Posterior vena cava (tissue), 2 donors: ENCODE results near the gene TSC22D3. TPM values are rescaled to one million over a fixed set of nuclear protein-coding genes. Genes with fewer than 3 reads are reported as not detected.

ENCODE experiments used
- DNase-seq: peaks from one replicate; pipeline ENCODE4 v3.0.0-alpha.2; 2020; ENCODE audit warnings: low spot score
- intact Hi-C, 2 donors: fragments of 100-400 bp; cut with DNase I; formaldehyde crosslinking; loops; one replicate each; pipeline versions ENCODE4 v1.14.1 to v1.14.2; 2022 to 2023
- total RNA-seq, 2 donors: library from RNA; stranded (reverse); fragmentation: NEBNext Ultra II Directional; extraction: Animal tissue kit (Norgen Biotek cat#: 25700); gene quantifications; one replicate each; pipeline ENCODE4 v1.2.1, GENCODE V29; 2021
- donor health status: DM: yes; HTN: yes; CAD: no.
- donor health status: DM: yes; HTN: yes; CAD: no.

TSC22D3 gene
- total RNA-seq, 2 donors from 2014 or later = 187 to 309 TPM

GRCh38 chrX:107738272-107738671 lies 37.3 kb downstream of the TSC22D3 start:
- intact Hi-C loops = no loop called here
- no peak for DNase-seq

GRCh38 chrX:107736781-107737531 lies 38.6 kb downstream of the TSC22D3 start:
- intact Hi-C loops = no loop called here
- no peak for DNase-seq

GRCh38 chrX:107734646-107735045 lies 40.9 kb downstream of the TSC22D3 start:
- no peak for DNase-seq
- intact Hi-C loops = no loop called here

- intact Hi-C loops = no loop called here
- DNase-seq = no peak
These were observed 41.9 kb downstream of the TSC22D3 start for GRCh38 chrX:107733686-107734085.

- intact Hi-C loops = no loop called here
- peak; percentile 95 for DNase-seq
These were observed 43.6 kb downstream of the TSC22D3 start for GRCh38 chrX:107731831-107732502.

- intact Hi-C loops = no loop called here
- no peak for DNase-seq
These were observed 44.4 kb downstream of the TSC22D3 start for GRCh38 chrX:107730991-107731766.

- intact Hi-C loops = no loop called here
- DNase-seq = peak; percentile 24
These were observed 45.3 kb downstream of the TSC22D3 start for GRCh38 chrX:107730298-107730655.

- peak; percentile 77 for DNase-seq
- intact Hi-C loops = loop anchor here in 1 of 2 donors (10.0 kb wide), 1 partner anchor 45 kb away; the partner anchor contains the start of genes NCBP2L and TSC22D3
These were observed 45.9 kb downstream of the TSC22D3 start for GRCh38 chrX:107729558-107730297.

GRCh38 chrX:107728371-107729099 lies 47.1 kb downstream of the TSC22D3 start:
- intact Hi-C loops = loop anchor here in 1 of 2 donors (10.0 kb wide), 1 partner anchor 46 kb away; the partner anchor contains the start of genes NCBP2L and TSC22D3
- DNase-seq = peak; percentile 20

GRCh38 chrX:107726816-107727534 lies 48.6 kb downstream of the TSC22D3 start:
- peak; percentile 25 for DNase-seq
- intact Hi-C loops = loop anchor here in 1 of 2 donors (10.0 kb wide), 1 partner anchor 48 kb away; the partner anchor contains the start of genes NCBP2L and TSC22D3

GRCh38 chrX:107725761-107726555 lies 49.6 kb downstream of the TSC22D3 start:
- intact Hi-C loops = loop anchor here in 1 of 2 donors (10.0 kb wide), 1 partner anchor 49 kb away; the partner anchor contains the start of genes NCBP2L and TSC22D3
- peak; percentile 61 for DNase-seq

- DNase-seq = no peak
- intact Hi-C loops = loop anchor here in 1 of 2 donors (10.0 kb wide), 1 partner anchor 50 kb away; the partner anchor contains the start of genes NCBP2L and TSC22D3
These were observed 50.9 kb downstream of the TSC22D3 start for GRCh38 chrX:107724653-107725052.

- no peak for DNase-seq
- intact Hi-C loops = loop anchor here in 1 of 2 donors (10.0 kb wide), 1 partner anchor 51 kb away; the partner anchor contains the start of genes NCBP2L and TSC22D3
These were observed 52.1 kb downstream of the TSC22D3 start for GRCh38 chrX:107723511-107723910.

- no peak for DNase-seq
- intact Hi-C loops = loop anchor here in 1 of 2 donors (10.0 kb wide), 1 partner anchor 53 kb away; the partner anchor contains the start of genes NCBP2L and TSC22D3
These were observed 53.5 kb downstream of the TSC22D3 start for GRCh38 chrX:107721966-107722707.

- intact Hi-C loops = loop anchor here in 1 of 2 donors (10.0 kb wide), 1 partner anchor 53 kb away; the partner anchor contains the start of genes NCBP2L and TSC22D3
- DNase-seq = no peak
These were observed 54.3 kb downstream of the TSC22D3 start for GRCh38 chrX:107721318-107721717.

GRCh38 chrX:107718156-107718621 lies 57.4 kb downstream of the TSC22D3 start:
- DNase-seq = no peak
- intact Hi-C loops = loop anchor here in 1 of 2 donors (10.0 kb wide), 1 partner anchor 57 kb away; the partner anchor contains the start of genes NCBP2L and TSC22D3
